Mammary epithelial cell (primary cell): ENCODE data around the gene SLC25A11.

Source experiments
- CTCF ChIP-seq, 2 donors: IDR thresholded peaks in 1 of 2; conservative IDR thresholded peaks in 1 of 2; 2 replicates each; pipeline ENCODE4 v1.5.1; 2011 to 2012; ENCODE audit warnings: inconsistent platforms in 2 of 2, low read length in 2 of 2, mild to moderate bottlenecking in 2 of 2, control low read depth in 1 of 2, low read depth in 1 of 2; ENCODE audit not compliant: insufficient read depth in 1 of 2; ENCODE audit errors: extremely low read depth in 1 of 2
- EZH2 ChIP-seq: IDR thresholded peaks from 2 replicates; pipeline ENCODE4 v1.6.1; 2012; ENCODE audit warnings: low read length, inconsistent platforms, borderline replicate concordance

- TF ChIP-seq CTCF (conservative IDR thresholded peaks at IDR 0.05 in 1 of 2, IDR thresholded peaks at IDR 0.05 in 1 of 2; ENCODE audit: extremely low read depth in 1 of 2, insufficient read depth in 1 of 2, low read depth in 1 of 2, low read length in 2 of 2) (no peak), EZH2 (no peak)
Observed at GRCh38 chr17:4901108-4901647, 38.7 kb downstream of the SLC25A11 start.
